Measurements from ENCODE around the gene YTHDF1. TPM values are rescaled to one million over a fixed set of nuclear protein-coding genes. Genes with fewer than 3 reads are reported as not detected.
"Not testable (repeated sequence)": the region's sequence is repeated elsewhere in the genome, so short reads cannot be mapped to it uniquely, and the experiment has no call there.

The YTHDF1 gene
- total RNA-seq, 1 experiment from 2014 or later, result 42.6 TPM

GRCh38 chr20:63160641-63161175, 55.2 kb downstream of the YTHDF1 start:
- no peak for DNase-seq
- Histone ChIP-seq H3K4me3 (no peak overlapping the region), H3K9me3 (ENCODE audit: insufficient read depth, low read depth) (no peaks in the 10 kb centered on the region), H3K4me2 (no peak overlapping the region), H3K4me1 (replicated peaks; ENCODE audit: insufficient read depth) (no peaks in the 10 kb centered on the region), H3K9me2 (ENCODE audit: insufficient read depth) (no peaks in the 10 kb centered on the region), H2AFZ (no peak overlapping the region), H3K79me2 (ENCODE audit: low read depth) (no peaks in the 10 kb centered on the region), H3F3A (ENCODE audit: insufficient read depth, low read depth) (no peaks in the 10 kb centered on the region), H3K27ac (no peak overlapping the region), H4K20me1 (ENCODE audit: insufficient read depth) (no peaks in the 10 kb centered on the region), H3K36me3 (ENCODE audit: low read depth) (no peaks in the 10 kb centered on the region), H3K27me3 (ENCODE audit: insufficient read depth, low read depth) (peaks cover 95% of the 10 kb centered on the region)
- intact Hi-C loops (cut with micrococcal nuclease; ENCODE audit: unreplicated experiment), result no loop called here
- ChIA-PET CTCF (no interaction called here), POLR2A (ENCODE audit: unreplicated experiment) (no interaction called here)
- no TSS peak for BruUV-seq (replicated peaks)
- TF ChIP-seq EZH2 (IDR thresholded peaks at IDR 0.05; ENCODE audit: low read depth) (no peak), CTCF (conservative IDR thresholded peaks at IDR 0.05) (no peak)

DNA sequence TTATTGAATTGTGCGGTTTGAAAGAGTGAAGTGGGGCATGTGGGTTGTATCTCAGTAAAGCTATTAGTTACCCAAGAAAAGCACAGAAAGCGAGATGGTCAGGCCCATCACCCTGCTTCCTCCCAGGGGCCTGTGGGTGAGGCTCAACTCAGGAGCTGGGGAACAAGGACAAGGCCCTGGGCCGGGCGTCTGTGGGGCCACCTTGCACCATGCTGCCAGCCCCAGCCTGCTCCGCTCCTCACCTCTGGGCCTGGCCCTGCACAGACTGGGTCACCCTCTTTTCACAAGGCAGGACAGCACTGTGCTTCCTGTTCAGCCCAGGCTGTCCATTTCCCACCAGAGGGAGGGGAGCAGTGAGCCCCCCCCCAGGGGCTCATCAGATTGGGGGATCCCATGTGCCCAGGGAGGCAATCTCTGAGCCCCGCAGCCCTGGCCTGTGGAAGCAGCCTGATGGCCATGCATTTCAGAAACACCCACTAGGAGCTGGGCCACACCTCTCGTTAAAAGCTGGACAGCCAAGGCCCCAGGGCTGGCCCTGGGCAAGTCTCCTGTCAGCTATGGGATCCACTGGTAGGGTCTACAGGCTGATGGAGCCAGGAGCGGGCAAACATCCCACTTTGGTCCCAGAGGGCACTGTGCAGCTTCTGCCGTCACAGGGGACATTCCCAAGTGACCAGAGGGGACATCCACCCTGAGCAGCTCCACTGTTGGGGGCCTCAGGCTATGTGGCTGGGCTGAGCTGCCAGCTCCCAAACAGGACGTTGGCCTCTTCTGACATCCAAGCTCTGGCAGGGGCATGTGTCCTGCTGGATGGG, 55.9 kb downstream of the YTHDF1 start:
- TF ChIP-seq CTCF (conservative IDR thresholded peaks at IDR 0.05) (no peak), EZH2 (IDR thresholded peaks at IDR 0.05; ENCODE audit: low read depth) (no peak)
- H3F3A ChIP-seq (ENCODE audit: insufficient read depth, low read depth), result no peaks in the 10 kb centered on the region
- no TSS peak for BruUV-seq (replicated peaks)
- intact Hi-C loops (cut with micrococcal nuclease; ENCODE audit: unreplicated experiment), result no loop called here
- H3K27ac ChIP-seq, result no peak overlapping the region
- POLR2A ChIA-PET (ENCODE audit: unreplicated experiment), result no interaction called here
- H3K27me3 ChIP-seq (ENCODE audit: insufficient read depth, low read depth), result peaks cover 95% of the 10 kb centered on the region
- no peak overlapping the region for H3K4me2 ChIP-seq
- H3K9me3 ChIP-seq (ENCODE audit: insufficient read depth, low read depth), result no peaks in the 10 kb centered on the region
- H3K36me3 ChIP-seq (ENCODE audit: low read depth), result no peaks in the 10 kb centered on the region
- H3K4me3 ChIP-seq, result no peak overlapping the region
- H3K79me2 ChIP-seq (ENCODE audit: low read depth), result no peaks in the 10 kb centered on the region
- H3K4me1 ChIP-seq (replicated peaks; ENCODE audit: insufficient read depth), result no peaks in the 10 kb centered on the region
- H4K20me1 ChIP-seq (ENCODE audit: insufficient read depth), result no peaks in the 10 kb centered on the region
- no peaks in the 10 kb centered on the region for H3K9me2 ChIP-seq (ENCODE audit: insufficient read depth)
- CTCF ChIA-PET, result no interaction called here
- DNase-seq, result no peak
- no peak overlapping the region for H2AFZ ChIP-seq

- CTCF ChIA-PET; intact Hi-C loops (cut with micrococcal nuclease; ENCODE audit: unreplicated experiment); H4K20me1 ChIP-seq (ENCODE audit: insufficient read depth); H3K27ac ChIP-seq; H3K79me2 ChIP-seq (ENCODE audit: low read depth); BruUV-seq (replicated peaks); H3F3A ChIP-seq (ENCODE audit: insufficient read depth, low read depth); H2AFZ ChIP-seq; H3K36me3 ChIP-seq (ENCODE audit: low read depth); DNase-seq; H3K4me1 ChIP-seq (replicated peaks; ENCODE audit: insufficient read depth); H3K9me3 ChIP-seq (ENCODE audit: insufficient read depth, low read depth); H3K9me2 ChIP-seq (ENCODE audit: insufficient read depth); H3K4me3 ChIP-seq; H3K4me2 ChIP-seq; POLR2A ChIA-PET (ENCODE audit: unreplicated experiment): not testable (repeated sequence)
- peaks cover 93% of the 10 kb centered on the region for H3K27me3 ChIP-seq (ENCODE audit: insufficient read depth, low read depth)
Measured at GRCh38 chr20:63159251-63159650, 56.7 kb downstream of the YTHDF1 start.
